Colonic mucosa (tissue), 4 donors: Measurements from ENCODE around the gene TCHP. TPM values are rescaled to one million over a fixed set of nuclear protein-coding genes. Genes with fewer than 3 reads are reported as not detected.
A peak's percentile ranks its signal among the peaks of the same experiment; 100 is the strongest.
"Not testable (repeated sequence)": the region's sequence is repeated elsewhere in the genome, so short reads cannot be mapped to it uniquely, and the experiment has no call there.

Experiments
- DNase-seq: peaks from one replicate; pipeline ENCODE4 v3.0.0-alpha.2; 2020
- H3K27ac ChIP-seq: fragments of 200-600 bp; one replicate; pipeline ENCODE4 v1.8.0; 2021
- H3K27me3 ChIP-seq: fragments of 200-600 bp; one replicate; pipeline ENCODE4 v1.8.0; 2021
- H3K36me3 ChIP-seq: fragments of 200-600 bp; one replicate; pipeline ENCODE4 v1.8.0; 2021
- H3K4me1 ChIP-seq: fragments of 200-600 bp; one replicate; pipeline ENCODE4 v1.8.0; 2021; ENCODE audit warnings: mild to moderate bottlenecking
- H3K4me3 ChIP-seq: fragments of 200-600 bp; one replicate; pipeline ENCODE4 v1.8.0; 2021
- H3K9ac ChIP-seq, 2 donors: one replicate each; pipeline ENCODE4 v1.7.0; 2013; ENCODE audit warnings: control low read depth in 2 of 2, low read depth in 2 of 2, low read length in 2 of 2
- H3K9me3 ChIP-seq: fragments of 200-600 bp; one replicate; pipeline ENCODE4 v1.8.0; 2021
- CTCF ChIP-seq: fragments of 200-600 bp; IDR thresholded peaks from one replicate; pipeline ENCODE4 v1.8.0; 2022; ENCODE audit warnings: antibody characterized with exemption, mild to moderate bottlenecking
- intact Hi-C: fragments of 100-400 bp; cut with DNase I; formaldehyde crosslinking; loops from one replicate; pipeline ENCODE4 v1.14.1; 2022
- total RNA-seq, 2 donors: library from RNA; stranded (reverse); fragmentation: NEBNext Ultra II Directional in 1 of 2; extraction: Animal tissue kit (Norgen Biotek cat#: 25700) in 1 of 2; gene quantifications; one replicate each; pipeline ENCODE4 v1.2.1, GENCODE V29; 2021
- donor health status: healthy.
- donor health status: DM: no; HTN: no; CAD: no.
- donor health status: DM: no; HTN: no; CAD: no.

Gene TCHP
- total RNA-seq, 2 donors from 2014 or later = 11.4 to 27.0 TPM

GRCh38 chr12:109893261-109893995, 6.6 kb upstream of the TCHP start:
- no peak for DNase-seq
- no peaks in the 10 kb centered on the region for H3K27me3 ChIP-seq
- H3K36me3 ChIP-seq = no peaks in the 10 kb centered on the region
- TF ChIP-seq CTCF = no peak
- no peak overlapping the region for H3K27ac ChIP-seq
- no peaks in the 10 kb centered on the region for H3K4me1 ChIP-seq
- H3K9me3 ChIP-seq = no peaks in the 10 kb centered on the region
- H3K4me3 ChIP-seq = no peak overlapping the region
- H3K9ac ChIP-seq = no peak overlapping the region
- intact Hi-C loops = no loop called here

DNA sequence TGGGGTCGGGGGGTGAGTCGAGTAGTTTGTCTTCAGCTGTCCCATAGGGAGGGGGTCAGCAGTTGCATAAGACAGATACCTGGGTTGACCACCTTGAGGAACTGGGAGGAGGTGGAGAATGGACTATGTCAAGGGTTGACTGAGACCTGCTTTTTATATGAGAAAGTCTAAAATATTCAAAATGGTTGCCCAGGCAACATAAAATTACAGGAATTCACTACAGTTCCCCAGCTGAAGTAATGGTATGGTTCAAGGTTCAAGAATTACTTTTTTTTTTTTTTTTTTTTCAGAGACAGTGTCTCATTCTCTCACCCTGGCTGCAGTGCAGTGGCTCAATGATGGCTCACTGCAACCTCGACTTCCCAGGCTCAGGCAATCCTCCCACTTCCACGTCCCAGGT, 5.1 kb upstream of the TCHP start:
- no peak for TF ChIP-seq CTCF
- intact Hi-C loops = no loop called here
- Histone ChIP-seq H3K4me3 (no peak overlapping the region), H3K4me1 (no peaks in the 10 kb centered on the region), H3K36me3 (no peaks in the 10 kb centered on the region), H3K27ac (no peak overlapping the region), H3K9ac (no peak overlapping the region), H3K9me3 (no peaks in the 10 kb centered on the region), H3K27me3 (no peaks in the 10 kb centered on the region)
- DNase-seq = no peak

DNA sequence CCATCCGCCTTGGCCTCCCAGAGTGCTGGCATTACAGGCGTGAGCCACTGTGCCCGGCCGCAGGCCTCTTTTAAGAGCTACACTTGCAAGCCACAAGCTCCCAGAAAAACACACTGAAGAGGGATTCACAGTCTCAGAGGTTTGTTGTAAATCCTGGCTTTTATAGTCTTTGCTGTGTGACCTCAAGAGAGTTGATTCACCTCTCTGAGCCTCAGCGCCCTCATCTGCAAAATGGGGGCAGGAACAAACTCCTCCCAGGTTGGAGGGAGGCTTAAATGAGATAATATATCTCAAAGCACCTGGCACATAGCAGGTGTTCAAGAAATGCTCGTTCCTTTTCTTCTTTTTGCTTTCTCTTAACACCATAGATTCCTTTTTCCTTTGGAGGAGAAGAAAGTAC, 3.9 kb upstream of the TCHP start:
- Histone ChIP-seq H3K9me3 (no peaks in the 10 kb centered on the region), H3K4me1 (no peaks in the 10 kb centered on the region), H3K36me3 (no peaks in the 10 kb centered on the region), H3K4me3 (no peak overlapping the region), H3K27me3 (no peaks in the 10 kb centered on the region), H3K9ac (no peak overlapping the region), H3K27ac (no peak overlapping the region)
- no peak for TF ChIP-seq CTCF
- no peak for DNase-seq
- intact Hi-C loops = no loop called here

- Histone ChIP-seq H3K9ac (no peak overlapping the region), H3K4me3 (no peak overlapping the region), H3K27me3 (no peaks in the 10 kb centered on the region), H3K4me1 (no peaks in the 10 kb centered on the region), H3K27ac (no peak overlapping the region), H3K36me3 (no peaks in the 10 kb centered on the region), H3K9me3 (no peaks in the 10 kb centered on the region)
- no peak for DNase-seq
- no peak for TF ChIP-seq CTCF
- intact Hi-C loops = no loop called here
These were observed 3.0 kb upstream of the TCHP start for GRCh38 chr12:109897029-109897428.

- H3K4me1 ChIP-seq, H3K4me3 ChIP-seq, H3K27me3 ChIP-seq, H3K9me3 ChIP-seq, intact Hi-C loops, H3K27ac ChIP-seq, H3K36me3 ChIP-seq, DNase-seq: not testable (repeated sequence)
- peak overlapping the region in 1 of 2 donors; percentile 95 for H3K9ac ChIP-seq
These were observed 729 bp upstream of the TCHP start for GRCh38 chr12:109899345-109899744.

- Histone ChIP-seq H3K4me3 (peak overlapping the region; percentile 87), H3K9me3 (no peaks in the 10 kb centered on the region), H3K36me3 (peaks cover 10% of the 10 kb centered on the region), H3K27ac (peak overlapping the region; percentile 53), H3K4me1 (no peaks in the 10 kb centered on the region), H3K9ac (peak overlapping the region; percentile 81 to 95), H3K27me3 (no peaks in the 10 kb centered on the region)
- DNase-seq = no peak
- no peak for TF ChIP-seq CTCF
- intact Hi-C loops = no loop called here
These were observed 892 bp downstream of the TCHP start for GRCh38 chr12:109900752-109901580.
